ENCODE results near the gene DAP3. TPM values are rescaled to one million over a fixed set of nuclear protein-coding genes. Genes with fewer than 3 reads are reported as not detected.
"Not testable (repeated sequence)": the region's sequence is repeated elsewhere in the genome, so short reads cannot be mapped to it uniquely, and the experiment has no call there.

The DAP3 gene
- total RNA-seq, 4 donors from 2014 or later: 81.4 to 115 (median 107) TPM

GRCh38 chr1:155694167-155694566, 5.3 kb downstream of the DAP3 start:
- Histone ChIP-seq H3K36me3 (peaks cover 0 to 16% of the 10 kb centered on the region in 2 donors), H3K4me1 (peaks cover 7 to 43% (median 9%) of the 10 kb centered on the region in 3 donors), H3K9me3 (no peaks in the 10 kb centered on the region), H3K27ac (no peak overlapping the region), H3K27me3 (no peaks in the 10 kb centered on the region), H3K4me3 (no peak overlapping the region)
- TF ChIP-seq EP300 (IDR thresholded peaks at IDR 0.05): no peak
- TF ChIP-seq POLR2AphosphoS5 (IDR thresholded peaks at IDR 0.05): no peak
- TF ChIP-seq, protein P1, sequence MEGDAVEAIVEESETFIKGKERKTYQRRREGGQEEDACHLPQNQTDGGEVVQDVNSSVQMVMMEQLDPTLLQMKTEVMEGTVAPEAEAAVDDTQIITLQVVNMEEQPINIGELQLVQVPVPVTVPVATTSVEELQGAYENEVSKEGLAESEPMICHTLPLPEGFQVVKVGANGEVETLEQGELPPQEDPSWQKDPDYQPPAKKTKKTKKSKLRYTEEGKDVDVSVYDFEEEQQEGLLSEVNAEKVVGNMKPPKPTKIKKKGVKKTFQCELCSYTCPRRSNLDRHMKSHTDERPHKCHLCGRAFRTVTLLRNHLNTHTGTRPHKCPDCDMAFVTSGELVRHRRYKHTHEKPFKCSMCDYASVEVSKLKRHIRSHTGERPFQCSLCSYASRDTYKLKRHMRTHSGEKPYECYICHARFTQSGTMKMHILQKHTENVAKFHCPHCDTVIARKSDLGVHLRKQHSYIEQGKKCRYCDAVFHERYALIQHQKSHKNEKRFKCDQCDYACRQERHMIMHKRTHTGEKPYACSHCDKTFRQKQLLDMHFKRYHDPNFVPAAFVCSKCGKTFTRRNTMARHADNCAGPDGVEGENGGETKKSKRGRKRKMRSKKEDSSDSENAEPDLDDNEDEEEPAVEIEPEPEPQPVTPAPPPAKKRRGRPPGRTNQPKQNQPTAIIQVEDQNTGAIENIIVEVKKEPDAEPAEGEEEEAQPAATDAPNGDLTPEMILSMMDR (IDR thresholded peaks at IDR 0.05): no peak
- TF ChIP-seq POLR2A (IDR thresholded peaks at IDR 0.05): no peak
- ATAC-seq: no peak
- 85 to 88% methylated on average over 2 to 7 of the region's 7 CpGs for WGBS, 2 donors (ENCODE audit: low coverage in 1 of 2)

DNA sequence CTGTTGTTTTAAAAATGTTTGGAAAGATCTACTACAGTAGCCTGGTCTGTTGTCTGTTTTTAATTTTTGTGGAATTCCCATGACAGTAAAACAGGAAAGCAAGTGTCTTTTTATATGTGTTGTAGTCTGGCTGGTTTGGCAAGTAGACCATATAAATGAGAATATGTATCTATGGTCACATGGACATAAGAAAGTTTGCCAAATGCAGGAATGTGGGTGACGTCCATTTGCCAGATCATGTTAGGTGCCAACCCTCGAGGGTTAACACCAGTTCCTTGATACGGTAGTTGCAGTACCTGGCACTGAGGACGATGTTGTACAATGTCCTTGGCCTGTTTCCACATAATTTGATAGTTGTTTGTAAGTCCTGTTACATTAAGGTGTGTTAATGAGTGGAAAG, 6.2 kb downstream of the DAP3 start:
- no peak for TF ChIP-seq EP300 (IDR thresholded peaks at IDR 0.05)
- TF ChIP-seq, protein P1 (IDR thresholded peaks at IDR 0.05): no peak
- Histone ChIP-seq H3K27me3 (no peaks in the 10 kb centered on the region), H3K27ac (no peak overlapping the region), H3K4me3 (no peak overlapping the region), H3K36me3 (peaks cover 0 to 16% of the 10 kb centered on the region in 2 donors), H3K4me1 (peaks cover 3 to 36% (median 7%) of the 10 kb centered on the region in 3 donors), H3K9me3 (no peaks in the 10 kb centered on the region)
- WGBS, 2 donors (ENCODE audit: low coverage in 1 of 2): 17 to 23% methylated on average over 4 of the region's 4 CpGs
- no peak for ATAC-seq

- no peak for ATAC-seq
- Histone ChIP-seq H3K27me3 (no peaks in the 10 kb centered on the region), H3K4me1 (peaks cover 0 to 31% (median 7%) of the 10 kb centered on the region in 3 donors), H3K9me3 (no peaks in the 10 kb centered on the region), H3K4me3 (no peak overlapping the region), H3K27ac (no peak overlapping the region), H3K36me3 (peaks cover 0 to 15% of the 10 kb centered on the region in 2 donors)
- 92 to 100% methylated on average over 3 of the region's 3 CpGs for whole genome bisulfite sequencing, 2 donors (ENCODE audit: low coverage in 1 of 2)
- TF ChIP-seq EP300 (IDR thresholded peaks at IDR 0.05) (no peak), POLR2A (IDR thresholded peaks at IDR 0.05) (no peak), POLR2AphosphoS5 (IDR thresholded peaks at IDR 0.05) (no peak)
- TF ChIP-seq, protein P1 (IDR thresholded peaks at IDR 0.05): no peak
Measured at GRCh38 chr1:155695608-155696007, 6.7 kb downstream of the DAP3 start.

DNA sequence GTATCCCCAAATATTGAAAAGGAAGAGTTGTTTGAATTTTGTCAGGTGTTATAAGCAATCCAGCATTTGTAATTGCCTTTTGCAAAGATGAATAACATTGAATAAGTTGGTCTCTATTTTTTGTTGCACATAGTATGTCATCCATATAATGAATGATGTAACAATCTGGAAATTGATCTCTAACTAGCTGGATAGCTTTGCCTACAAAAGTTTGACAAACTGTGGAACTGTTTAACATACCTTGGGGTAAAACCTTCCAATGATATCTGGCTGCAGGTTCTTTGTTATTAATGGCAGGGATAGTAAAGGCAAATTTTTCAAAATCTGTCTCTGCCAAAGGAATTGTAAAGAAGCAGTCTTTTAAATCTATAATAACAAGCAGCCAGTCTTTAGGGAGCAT, 7.6 kb downstream of the DAP3 start:
- Histone ChIP-seq H3K36me3 (peaks cover 0 to 8% of the 10 kb centered on the region in 2 donors), H3K4me3 (no peak overlapping the region), H3K27me3 (no peaks in the 10 kb centered on the region), H3K27ac (no peak overlapping the region), H3K4me1 (peaks cover 0 to 22% (median 7%) of the 10 kb centered on the region in 3 donors), H3K9me3 (no peaks in the 10 kb centered on the region)
- no peak for ATAC-seq
- TF ChIP-seq POLR2A (IDR thresholded peaks at IDR 0.05) (no peak), POLR2AphosphoS5 (IDR thresholded peaks at IDR 0.05) (no peak), EP300 (IDR thresholded peaks at IDR 0.05) (no peak)
- TF ChIP-seq, protein P1 (IDR thresholded peaks at IDR 0.05): no peak

GRCh38 chr1:155697046-155697445, 8.2 kb downstream of the DAP3 start:
- Histone ChIP-seq H3K4me1 (peaks cover 0 to 22% (median 7%) of the 10 kb centered on the region in 3 donors), H3K36me3 (peaks cover 0 to 3% of the 10 kb centered on the region in 2 donors), H3K4me3 (no peak overlapping the region), H3K9me3 (no peaks in the 10 kb centered on the region), H3K27ac (no peak overlapping the region), H3K27me3 (no peaks in the 10 kb centered on the region)
- 94 to 100% methylated on average over 1 to 3 of the region's 10 CpGs for WGBS, 2 donors (ENCODE audit: low coverage in 1 of 2)
- ATAC-seq: no peak
- no peak for TF ChIP-seq EP300 (IDR thresholded peaks at IDR 0.05)
- TF ChIP-seq POLR2AphosphoS5 (IDR thresholded peaks at IDR 0.05): no peak
- no peak for TF ChIP-seq POLR2A (IDR thresholded peaks at IDR 0.05)
- TF ChIP-seq, protein P1 (IDR thresholded peaks at IDR 0.05): no peak

GRCh38 chr1:155697616-155698015, 8.7 kb downstream of the DAP3 start:
- 90 to 96% methylated on average over 8 to 11 of the region's 11 CpGs for WGBS, 2 donors (ENCODE audit: low coverage in 1 of 2)

More at GRCh38 chr1:155697616-155698015, 8.7 kb downstream of the DAP3 start:
- not testable (repeated sequence) for H3K27me3 ChIP-seq, ATAC-seq, H3K4me3 ChIP-seq, H3K9me3 ChIP-seq, H3K27ac ChIP-seq, H3K36me3 ChIP-seq
- H3K4me1 ChIP-seq: peaks cover 0 to 22% (median 7%) of the 10 kb centered on the region in 3 donors
